DOHH2 (cell line): Measurements from ENCODE around the gene PTPN2.

Source experiments
- H3F3A ChIP-seq: fragments of 200-600 bp; sonication (generic), shearing (Covaris generic); 2 replicates; pipeline ENCODE4 v1.6.0; 2016; ENCODE audit warnings: antibody characterized with exemption, mild to moderate bottlenecking; ENCODE audit not compliant: control insufficient read depth, insufficient read depth
- H3K27ac ChIP-seq: fragments of 200-600 bp; sonication (generic); 2 replicates; pipeline ENCODE4 v1.5.1; 2014; ENCODE audit warnings: low read depth, mild to moderate bottlenecking, low read length, moderate library complexity
- H3K27me3 ChIP-seq: fragments of 200-600 bp; sonication (generic); 2 replicates; pipeline ENCODE4 v1.6.1; 2014; ENCODE audit warnings: mild to moderate bottlenecking, low read length, mixed read lengths; ENCODE audit not compliant: control insufficient read depth
- H3K36me3 ChIP-seq: fragments of 200-600 bp; sonication (generic); 2 replicates; pipeline ENCODE4 v1.6.1; 2014; ENCODE audit warnings: mild to moderate bottlenecking, low read length, moderate library complexity, mixed read lengths; ENCODE audit not compliant: control insufficient read depth
- H3K4me1 ChIP-seq: fragments of 200-600 bp; sonication (generic); 2 replicates; pipeline ENCODE4 v1.6.1; 2014; ENCODE audit warnings: mild to moderate bottlenecking, low read length, mixed read lengths; ENCODE audit not compliant: control insufficient read depth
- H3K4me2 ChIP-seq: fragments of 200-600 bp; sonication (generic); 2 replicates; pipeline ENCODE4 v1.6.0; 2014; ENCODE audit warnings: mild to moderate bottlenecking, low read length, moderate library complexity
- H3K4me3 ChIP-seq: fragments of 200-600 bp; sonication (generic); 2 replicates; pipeline ENCODE4 v1.5.1; 2014; ENCODE audit warnings: mild to moderate bottlenecking, low read length, mixed read lengths
- H3K79me2 ChIP-seq: fragments of 200-600 bp; sonication (generic); 2 replicates; pipeline ENCODE4 v1.6.1; 2014; ENCODE audit warnings: mild to moderate bottlenecking, low read length, mixed read lengths; ENCODE audit not compliant: control insufficient read depth
- H3K9me2 ChIP-seq: fragments of 200-600 bp; sonication (generic); replicated peaks from 2 replicates; pipeline ENCODE4 v1.6.1; 2014; ENCODE audit warnings: mild to moderate bottlenecking, low read length, mixed read lengths; ENCODE audit not compliant: control insufficient read depth
- H3K9me3 ChIP-seq: fragments of 200-600 bp; sonication (generic); 2 replicates; pipeline ENCODE4 v1.6.1; 2014; ENCODE audit warnings: antibody characterized with exemption, low read length, mixed read lengths; ENCODE audit not compliant: control insufficient read depth, insufficient read depth
- H4K20me1 ChIP-seq: fragments of 200-600 bp; sonication (generic); 2 replicates; pipeline ENCODE4 v1.6.0; 2014; ENCODE audit warnings: low read depth, mild to moderate bottlenecking, antibody characterized with exemption, low read length, moderate library complexity; ENCODE audit not compliant: control insufficient read depth, insufficient read depth
- EZH2phosphoT487 ChIP-seq: fragments of 200-600 bp; sonication (generic); IDR thresholded peaks from 2 replicates; pipeline ENCODE4 v1.6.1; 2017; ENCODE audit warnings: borderline replicate concordance, mild to moderate bottlenecking, antibody characterized with exemption, low read length, moderate library complexity, mixed read lengths
- TF ChIP-seq, protein P1 (sequence below): fragments of 200-600 bp; sonication (generic); IDR thresholded peaks from one replicate; pipeline ENCODE4 v1.5.1; 2014; ENCODE audit warnings: antibody characterized with exemption, mild to moderate bottlenecking, low read depth, low read length; ENCODE audit not compliant: poor library complexity, severe bottlenecking

The PTPN2 gene

DNA sequence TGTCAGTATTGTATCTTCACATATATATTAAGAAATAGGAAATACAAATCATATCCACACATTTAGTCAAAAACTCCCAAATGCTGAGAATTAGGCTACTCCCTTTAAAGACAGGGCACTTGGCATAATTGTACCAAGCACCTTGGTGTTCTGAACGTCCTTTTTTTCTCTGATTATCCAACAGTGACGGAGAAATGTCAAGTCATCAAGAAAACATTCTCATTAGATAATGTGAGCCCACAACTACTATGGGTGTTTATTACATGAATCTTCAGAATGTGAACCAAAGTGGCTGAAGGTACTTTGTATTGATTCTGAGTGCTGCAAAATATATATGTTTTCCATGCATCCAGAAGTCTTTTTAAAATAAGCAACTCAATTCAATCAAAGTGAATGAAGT, 97.4 kb downstream of the PTPN2 start:
- H3K9me3 ChIP-seq = no peaks in the 10 kb centered on the region
- no peak overlapping the region for H3K4me2 ChIP-seq
- no peaks in the 10 kb centered on the region for H3F3A ChIP-seq
- no peak overlapping the region for H3K4me3 ChIP-seq
- H3K36me3 ChIP-seq = no peaks in the 10 kb centered on the region
- H3K79me2 ChIP-seq = no peaks in the 10 kb centered on the region
- H4K20me1 ChIP-seq = no peaks in the 10 kb centered on the region
- H3K9me2 ChIP-seq = no peaks in the 10 kb centered on the region
- no peaks in the 10 kb centered on the region for H3K4me1 ChIP-seq
- TF ChIP-seq EZH2phosphoT487 = no peak
- TF ChIP-seq, protein P1, sequence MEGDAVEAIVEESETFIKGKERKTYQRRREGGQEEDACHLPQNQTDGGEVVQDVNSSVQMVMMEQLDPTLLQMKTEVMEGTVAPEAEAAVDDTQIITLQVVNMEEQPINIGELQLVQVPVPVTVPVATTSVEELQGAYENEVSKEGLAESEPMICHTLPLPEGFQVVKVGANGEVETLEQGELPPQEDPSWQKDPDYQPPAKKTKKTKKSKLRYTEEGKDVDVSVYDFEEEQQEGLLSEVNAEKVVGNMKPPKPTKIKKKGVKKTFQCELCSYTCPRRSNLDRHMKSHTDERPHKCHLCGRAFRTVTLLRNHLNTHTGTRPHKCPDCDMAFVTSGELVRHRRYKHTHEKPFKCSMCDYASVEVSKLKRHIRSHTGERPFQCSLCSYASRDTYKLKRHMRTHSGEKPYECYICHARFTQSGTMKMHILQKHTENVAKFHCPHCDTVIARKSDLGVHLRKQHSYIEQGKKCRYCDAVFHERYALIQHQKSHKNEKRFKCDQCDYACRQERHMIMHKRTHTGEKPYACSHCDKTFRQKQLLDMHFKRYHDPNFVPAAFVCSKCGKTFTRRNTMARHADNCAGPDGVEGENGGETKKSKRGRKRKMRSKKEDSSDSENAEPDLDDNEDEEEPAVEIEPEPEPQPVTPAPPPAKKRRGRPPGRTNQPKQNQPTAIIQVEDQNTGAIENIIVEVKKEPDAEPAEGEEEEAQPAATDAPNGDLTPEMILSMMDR = no peak
- H3K27me3 ChIP-seq = no peaks in the 10 kb centered on the region
- H3K27ac ChIP-seq = no peak overlapping the region

DNA sequence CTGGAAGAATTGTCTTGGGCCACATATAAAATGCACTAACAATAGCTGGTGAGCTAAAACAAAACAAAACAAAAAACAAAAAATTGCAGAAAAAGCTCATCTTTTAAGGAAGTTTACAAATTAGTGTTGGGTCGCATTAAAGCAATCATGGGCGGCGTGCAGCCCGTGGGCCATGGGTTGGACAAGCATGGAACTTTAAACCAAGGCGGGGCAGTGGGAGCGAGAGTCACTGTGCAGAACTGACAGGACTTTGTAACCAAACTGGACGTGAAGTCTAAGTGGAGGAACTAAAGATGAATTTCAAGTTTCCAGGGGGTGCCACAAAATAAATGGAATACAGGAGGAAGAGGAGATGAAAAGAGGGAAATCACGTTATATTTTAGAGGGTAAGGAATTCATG, 100.5 kb downstream of the PTPN2 start:
- Histone ChIP-seq H3K36me3 (no peaks in the 10 kb centered on the region), H3K27me3 (no peaks in the 10 kb centered on the region), H3K4me2 (no peak overlapping the region), H3K9me3 (no peaks in the 10 kb centered on the region), H3K9me2 (no peaks in the 10 kb centered on the region), H4K20me1 (no peaks in the 10 kb centered on the region), H3K27ac (no peak overlapping the region), H3K4me1 (no peaks in the 10 kb centered on the region), H3K79me2 (no peaks in the 10 kb centered on the region), H3F3A (no peaks in the 10 kb centered on the region), H3K4me3 (no peak overlapping the region)
- TF ChIP-seq, protein P1 = no peak
- TF ChIP-seq EZH2phosphoT487 = no peak

DNA sequence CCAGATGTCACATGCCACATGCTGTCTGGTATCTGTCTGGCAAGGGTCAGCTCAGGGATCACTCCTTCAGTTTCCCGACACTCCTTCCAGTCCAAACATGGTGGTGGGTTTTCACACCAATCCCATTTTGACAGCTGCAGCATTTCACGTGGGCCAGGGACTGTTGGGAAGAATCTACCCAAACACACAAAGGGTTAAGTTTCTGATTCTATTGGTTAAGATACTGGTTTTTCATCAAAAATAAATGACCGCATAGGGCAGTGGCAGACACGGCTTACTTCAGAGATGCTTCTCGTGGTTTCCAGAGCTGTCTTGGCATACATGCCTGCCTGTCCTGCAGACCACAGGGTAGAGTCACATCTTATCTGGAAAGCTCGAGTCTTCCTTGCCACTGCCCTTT, 101.5 kb downstream of the PTPN2 start:
- H3K4me1 ChIP-seq = no peaks in the 10 kb centered on the region
- no peak overlapping the region for H3K27ac ChIP-seq
- H3K9me2 ChIP-seq = no peaks in the 10 kb centered on the region
- no peaks in the 10 kb centered on the region for H4K20me1 ChIP-seq
- H3K4me2 ChIP-seq = no peak overlapping the region
- no peaks in the 10 kb centered on the region for H3F3A ChIP-seq
- TF ChIP-seq, protein P1 = no peak
- TF ChIP-seq EZH2phosphoT487 = no peak
- H3K27me3 ChIP-seq = no peaks in the 10 kb centered on the region
- no peak overlapping the region for H3K4me3 ChIP-seq
- no peaks in the 10 kb centered on the region for H3K9me3 ChIP-seq
- H3K36me3 ChIP-seq = no peaks in the 10 kb centered on the region
- H3K79me2 ChIP-seq = no peaks in the 10 kb centered on the region

DNA sequence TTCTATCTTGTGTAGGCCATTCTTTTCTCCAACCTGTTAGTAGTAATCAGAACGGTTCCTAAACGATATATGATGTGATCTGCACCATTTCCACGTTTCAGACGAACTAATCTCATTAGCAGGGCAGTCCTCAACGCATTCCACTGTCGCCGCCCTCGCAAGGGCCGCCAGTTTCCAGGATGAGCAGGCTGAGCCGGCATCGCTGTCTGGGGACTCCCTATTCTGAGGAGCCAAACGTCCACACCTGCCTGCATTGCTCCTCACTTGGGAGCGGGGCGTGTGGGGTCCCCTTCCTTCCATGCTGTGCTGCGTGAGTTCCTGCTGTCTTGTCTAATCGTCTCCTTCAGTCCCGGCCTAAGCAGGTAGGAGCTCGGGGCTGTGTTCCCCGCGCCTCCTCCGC, 104.6 kb downstream of the PTPN2 start:
- H3K4me2 ChIP-seq = no peak overlapping the region
- H3K79me2 ChIP-seq = no peaks in the 10 kb centered on the region
- no peaks in the 10 kb centered on the region for H3K36me3 ChIP-seq
- no peak overlapping the region for H3K27ac ChIP-seq
- H3F3A ChIP-seq = no peaks in the 10 kb centered on the region
- TF ChIP-seq, protein P1 = no peak
- H4K20me1 ChIP-seq = no peaks in the 10 kb centered on the region
- H3K9me3 ChIP-seq = no peaks in the 10 kb centered on the region
- no peaks in the 10 kb centered on the region for H3K27me3 ChIP-seq
- H3K4me3 ChIP-seq = no peak overlapping the region
- no peaks in the 10 kb centered on the region for H3K9me2 ChIP-seq
- no peaks in the 10 kb centered on the region for H3K4me1 ChIP-seq
